ENCODE data around the gene DHDH.
A peak's percentile ranks its signal among the peaks of the same experiment; 100 is the strongest.

Gene DHDH

GRCh38 chr19:48953141-48953540 is 19.6 kb downstream of the DHDH start:
- Mint-ChIP-seq H3K36me3 (peaks cover 20% of the 10 kb centered on the region), H3K4me1 (peaks cover 22% of the 10 kb centered on the region), H3K9me3 (peaks cover 3% of the 10 kb centered on the region), H3K27me3 (no peaks in the 10 kb centered on the region), H3K27ac (no peak overlapping the region), H3K4me3 (no peak overlapping the region)
- no peak for ATAC-seq

GRCh38 chr19:48953990-48954594 is 20.6 kb downstream of the DHDH start:
- Mint-ChIP-seq H3K9me3 (no peaks in the 10 kb centered on the region), H3K36me3 (peaks cover 29% of the 10 kb centered on the region), H3K27ac (peak overlapping the region; percentile 77), H3K27me3 (no peaks in the 10 kb centered on the region), H3K4me3 (peak overlapping the region; percentile 88), H3K4me1 (peaks cover 22% of the 10 kb centered on the region)
- ATAC-seq: no peak

GRCh38 chr19:48954595-48955307 is 21.3 kb downstream of the DHDH start, which contains the start of gene BAX:
Gene BAX, plus strand, starts transcription at chr19:48954875. Its CDS starts 54 bp downstream, at chr19:48954929.
- peak; percentile 95 for ATAC-seq
- peak within 1 kb of the TSS; percentile 77 for H3K27ac Mint-ChIP-seq

GRCh38 chr19:48955308-48955958 is 21.9 kb downstream of the DHDH start:
- Mint-ChIP-seq H3K27me3 (no peaks in the 10 kb centered on the region), H3K36me3 (peaks cover 29% of the 10 kb centered on the region), H3K9me3 (no peaks in the 10 kb centered on the region), H3K4me3 (peak overlapping the region; percentile 88), H3K4me1 (peaks cover 22% of the 10 kb centered on the region), H3K27ac (peak overlapping the region; percentile 77)
- ATAC-seq: no peak

More at GRCh38 chr19:48954595-48955307, 21.3 kb downstream of the DHDH start, which contains the start of gene BAX:
- no peaks in the 10 kb centered on the region for H3K9me3 Mint-ChIP-seq
- H3K27me3 Mint-ChIP-seq: no peaks in the 10 kb centered on the region
- H3K36me3 Mint-ChIP-seq: peaks cover 29% of the 10 kb centered on the region
- peaks cover 22% of the 10 kb centered on the region for H3K4me1 Mint-ChIP-seq
- H3K4me3 Mint-ChIP-seq: peak within 1 kb of the TSS; percentile 88

- Mint-ChIP-seq H3K4me3 (no peak overlapping the region), H3K4me1 (peaks cover 44% of the 10 kb centered on the region), H3K27ac (no peak overlapping the region), H3K9me3 (no peaks in the 10 kb centered on the region), H3K27me3 (no peaks in the 10 kb centered on the region), H3K36me3 (peaks cover 42% of the 10 kb centered on the region)
- ATAC-seq: no peak
Observed at GRCh38 chr19:48958006-48958405, 24.5 kb downstream of the DHDH start.

- H3K36me3 Mint-ChIP-seq: peaks cover 42% of the 10 kb centered on the region
- H3K4me1 Mint-ChIP-seq: peaks cover 60% of the 10 kb centered on the region
- no peak overlapping the region for H3K4me3 Mint-ChIP-seq
- no peak overlapping the region for H3K27ac Mint-ChIP-seq
- no peaks in the 10 kb centered on the region for H3K27me3 Mint-ChIP-seq
- H3K9me3 Mint-ChIP-seq: no peaks in the 10 kb centered on the region
- no peak for ATAC-seq
Observed at GRCh38 chr19:48959341-48960239, 26.1 kb downstream of the DHDH start.

- no peaks in the 10 kb centered on the region for H3K27me3 Mint-ChIP-seq
- H3K27ac Mint-ChIP-seq: peak overlapping the region; percentile 100
- ATAC-seq: no peak
- H3K9me3 Mint-ChIP-seq: no peaks in the 10 kb centered on the region
- H3K4me1 Mint-ChIP-seq: peaks cover 63% of the 10 kb centered on the region
- H3K4me3 Mint-ChIP-seq: no peak overlapping the region
- H3K36me3 Mint-ChIP-seq: peaks cover 48% of the 10 kb centered on the region
Observed at GRCh38 chr19:48961051-48961649, 27.7 kb downstream of the DHDH start.

- no peaks in the 10 kb centered on the region for H3K9me3 Mint-ChIP-seq
- H3K27ac Mint-ChIP-seq: peak overlapping the region; percentile 100
- H3K4me1 Mint-ChIP-seq: peaks cover 63% of the 10 kb centered on the region
- no peak for ATAC-seq
- peak overlapping the region; percentile 100 for H3K4me3 Mint-ChIP-seq
- no peaks in the 10 kb centered on the region for H3K27me3 Mint-ChIP-seq
- H3K36me3 Mint-ChIP-seq: peaks cover 48% of the 10 kb centered on the region
Observed at GRCh38 chr19:48961673-48962028, 28.2 kb downstream of the DHDH start.

GRCh38 chr19:48962029-48962848 is 28.7 kb downstream of the DHDH start:
- peak overlapping the region; percentile 100 for H3K4me3 Mint-ChIP-seq
- peak; percentile 73 for ATAC-seq
- H3K4me1 Mint-ChIP-seq: peaks cover 63% of the 10 kb centered on the region
- no peaks in the 10 kb centered on the region for H3K9me3 Mint-ChIP-seq
- peaks cover 48% of the 10 kb centered on the region for H3K36me3 Mint-ChIP-seq
- no peaks in the 10 kb centered on the region for H3K27me3 Mint-ChIP-seq
- peak overlapping the region; percentile 100 for H3K27ac Mint-ChIP-seq

GRCh38 chr19:48962849-48963165 is 29.3 kb downstream of the DHDH start:
- Mint-ChIP-seq H3K4me1 (peaks cover 68% of the 10 kb centered on the region), H3K9me3 (no peaks in the 10 kb centered on the region), H3K4me3 (peak overlapping the region; percentile 100), H3K27ac (peak overlapping the region; percentile 100), H3K27me3 (no peaks in the 10 kb centered on the region), H3K36me3 (peaks cover 51% of the 10 kb centered on the region)
- no peak for ATAC-seq

- Mint-ChIP-seq H3K9me3 (no peaks in the 10 kb centered on the region), H3K27ac (peak overlapping the region; percentile 100), H3K27me3 (no peaks in the 10 kb centered on the region), H3K4me3 (peak overlapping the region; percentile 100), H3K4me1 (peaks cover 76% of the 10 kb centered on the region), H3K36me3 (peaks cover 50% of the 10 kb centered on the region)
- ATAC-seq: peak; percentile 6
Observed at GRCh38 chr19:48963371-48964204, 30.1 kb downstream of the DHDH start.

- peaks cover 76% of the 10 kb centered on the region for H3K4me1 Mint-ChIP-seq
- peaks cover 52% of the 10 kb centered on the region for H3K36me3 Mint-ChIP-seq
- no peaks in the 10 kb centered on the region for H3K9me3 Mint-ChIP-seq
- no peak for ATAC-seq
- no peaks in the 10 kb centered on the region for H3K27me3 Mint-ChIP-seq
- H3K4me3 Mint-ChIP-seq: peak overlapping the region; percentile 100
- peak overlapping the region; percentile 100 for H3K27ac Mint-ChIP-seq
Observed at GRCh38 chr19:48964205-48965039, 30.9 kb downstream of the DHDH start.

Measured in stimulated activated memory B cell treated with anti-CD40 and anti-IgM and Interleukin-4, amounts not matched to agents 10 μg/mL and 1 μg/mL and 100 μg/mL, for 72 hours (primary cell).